SK-N-SH (cell line): ENCODE measurements around the gene MRPL43.

Experiments used
- GATA2 ChIP-seq: sonication (generic); formaldehyde crosslinking; IDR thresholded peaks from 2 replicates; pipeline ENCODE4 v1.5.0; 2020; ENCODE audit warnings: mild to moderate bottlenecking, missing genetic modification reagents
- JUND ChIP-seq: IDR thresholded peaks from 2 replicates; pipeline ENCODE4 v1.4.0; 2012
- RFX5 ChIP-seq: IDR thresholded peaks from 2 replicates; pipeline ENCODE4 v1.6.1; 2012; ENCODE audit warnings: mild to moderate bottlenecking, improper control_type of control experiment, low read length

DNA sequence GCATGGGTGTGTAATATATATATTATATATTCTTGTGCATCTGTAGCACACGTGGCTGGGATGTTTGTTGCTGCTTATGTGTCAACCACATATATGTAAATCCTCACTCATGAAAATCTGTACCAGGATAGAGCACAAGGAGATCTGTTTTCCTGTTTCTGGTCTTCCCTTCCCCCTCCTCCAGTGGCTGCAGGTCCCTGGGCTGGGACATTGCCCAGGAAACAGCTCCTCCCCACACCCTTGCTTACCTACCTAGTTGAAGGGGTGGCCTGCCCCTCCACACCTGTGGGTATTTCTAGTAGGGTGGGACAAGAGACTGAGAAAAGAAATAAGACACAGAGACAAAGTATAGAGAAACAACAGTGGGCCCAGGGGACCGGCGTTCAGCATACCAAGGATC is 46.0 kb upstream of the MRPL43 start:
- no peak for TF ChIP-seq RFX5
- no peak for TF ChIP-seq JUND
- TF ChIP-seq GATA2 (CRISPR knock-in tag), result no peak
